GM21515 (cell line): ENCODE data around the gene OR4L1.
"Not testable (repeated sequence)": the region's sequence is repeated elsewhere in the genome, so short reads cannot be mapped to it uniquely, and the experiment has no call there.

Experiments
- ATAC-seq: cut with Tn5 transposase; IDR thresholded peaks from one replicate; pipeline ENCODE4 v1.9.1; 2021; ENCODE audit not compliant: unreplicated experiment

The OR4L1 gene

GRCh38 chr14:20059745-20060144 is at the start of gene OR4L1:
TSS of gene OR4L1 (plus strand) at chr14:20060045. CDS start at chr14:20060045, 0 bp downstream.
- ATAC-seq: no peak

GRCh38 chr14:20019257-20019865 is 40.5 kb upstream of the OR4L1 start, which contains the start of gene OR4K14:
TSS of gene OR4K14 (minus strand) at chr14:20019307. CDS start at chr14:20015193, 4,114 bp downstream.
- no peak for ATAC-seq

GRCh38 chr14:20031058-20031457 is 28.8 kb upstream of the OR4L1 start:
- ATAC-seq: no peak

GRCh38 chr14:20035449-20035848 is 24.4 kb upstream of the OR4L1 start:
- no peak for ATAC-seq

GRCh38 chr14:20035938-20036337 is 23.9 kb upstream of the OR4L1 start, which contains the start of gene OR4K13:
TSS of gene OR4K13 (minus strand) at chr14:20036038. CDS start at chr14:20034758, 1,280 bp downstream.
- no peak for ATAC-seq

- no peak for ATAC-seq
Observed at GRCh38 chr14:20044243-20044642, 15.6 kb upstream of the OR4L1 start.

- no peak for ATAC-seq
Observed at GRCh38 chr14:20048202-20048601, 11.6 kb upstream of the OR4L1 start.

GRCh38 chr14:20092050-20092449 is 32.2 kb downstream of the OR4L1 start:
- no peak for ATAC-seq

GRCh38 chr14:20093442-20093841 is 33.6 kb downstream of the OR4L1 start:
- ATAC-seq: no peak

- not testable (repeated sequence) for ATAC-seq
Observed at GRCh38 chr14:20098926-20099770, 39.3 kb downstream of the OR4L1 start.

- ATAC-seq: no peak
Observed at GRCh38 chr14:20110438-20110837, 50.6 kb downstream of the OR4L1 start, which contains the start of gene OR4K17. TSS of gene OR4K17 (plus strand) at chr14:20110739. CDS start at chr14:20117500, 6,761 bp downstream.
